Heart right ventricle (tissue), 16 donors: Measurements from ENCODE around the gene DLX1. TPM values are rescaled to one million over a fixed set of nuclear protein-coding genes. Genes with fewer than 3 reads are reported as not detected.

Experiments used
- ATAC-seq, 8 donors: fragments of 200-7000 bp; cut with Tn5 transposase; one replicate each; pipeline ENCODE4 v1.9.1; 2020; ENCODE audit warnings: mild to moderate bottlenecking in 8 of 8, moderate library complexity in 8 of 8, moderate number of reproducible peaks in 1 of 8
- DNase-seq, 2 donors: peaks; one replicate each; pipeline ENCODE4 v3.0.0-alpha.2; 2020
- H3K27ac ChIP-seq, 10 donors: fragments of 200-600 bp; sonication (generic) in 2 of 10; one replicate each; pipeline versions ENCODE4 v1.5.0 to v1.8.0; 2020 to 2022; ENCODE audit warnings: mild to moderate bottlenecking in 3 of 10
- H3K27me3 ChIP-seq, 7 donors: fragments of 200-600 bp; one replicate each; pipeline ENCODE4 v1.8.0; 2021 to 2022; ENCODE audit warnings: mild to moderate bottlenecking in 2 of 7
- H3K36me3 ChIP-seq, 9 donors: fragments of 200-600 bp; sonication (generic) in 1 of 9; one replicate each; pipeline versions ENCODE4 v1.5.0 to v1.8.0; 2020 to 2022; ENCODE audit warnings: mild to moderate bottlenecking in 2 of 9
- H3K4me1 ChIP-seq, 9 donors: fragments of 200-600 bp; sonication (generic) in 1 of 9; one replicate each; pipeline versions ENCODE4 v1.5.0 to v1.8.0; 2020 to 2022; ENCODE audit warnings: mild to moderate bottlenecking in 4 of 9
- H3K4me3 ChIP-seq, 10 donors: fragments of 200-600 bp; sonication (generic) in 2 of 10; one replicate each; pipeline versions ENCODE4 v1.5.0 to v1.8.0; 2020 to 2022; ENCODE audit warnings: mild to moderate bottlenecking in 7 of 10, moderate library complexity in 2 of 10
- H3K9me3 ChIP-seq, 11 donors: fragments of 200-600 bp in 10 of 11; sonication (generic) in 2 of 11; one replicate each; pipeline versions ENCODE4 v1.5.0 to v1.8.0; 2013 to 2022; ENCODE audit warnings: mild to moderate bottlenecking in 2 of 11, control low read depth in 1 of 11, moderate library complexity in 1 of 11
- CTCF ChIP-seq, 9 donors: fragments of 200-600 bp; sonication (generic) in 2 of 9; IDR thresholded peaks; one replicate each; pipeline versions ENCODE4 v1.5.0 to v1.8.0; 2021 to 2022; ENCODE audit warnings: antibody characterized with exemption in 9 of 9, mild to moderate bottlenecking in 5 of 9, moderate library complexity in 1 of 9
- WGBS, 2 donors: extraction: QIAGEN DNeasy Blood & Tissue Kit; methylation state at CpG; one replicate each; pipeline ENCODE4 v1.1.7; 2013; ENCODE audit warnings: inconsistent platforms in 1 of 2; 5-methylcytosine and 5-hydroxymethylcytosine counted together
- intact Hi-C, 10 donors: fragments of 100-400 bp; cut with DNase I; formaldehyde crosslinking; loops; one replicate each; pipeline versions ENCODE4 v1.11.1 to v1.14.2; 2022
- polyA plus RNA-seq, 2 donors: library from polyadenylated mRNA; stranded (reverse); fragments of 200-250 nt; gene quantifications; one replicate each; pipeline ENCODE4 v1.2.3, GENCODE V29; 2013
- total RNA-seq, 10 donors: library from RNA; stranded (reverse); fragmentation: NEBNext Ultra II Directional in 3 of 10; extraction: Animal tissue kit (Norgen Biotek cat#: 25700) in 3 of 10; gene quantifications; one replicate each; pipeline versions ENCODE4 v1.2.1 to v1.2.4, GENCODE V29; 2021 to 2023
- donor health status: Arrhythmogenic right ventricular cardiomyopathy.
- donor health status: ischemic (EF 13 %, LVEDD 7.1; RV severe dilation, severe dysfunction).
- donor health status: healthy with polysubstance abuse.
- donor health status: DM: no; HTN: yes; CAD: no.
- donor health status: DM: no; HTN: no; CAD: no.
- donor health status: ischemic (EF 25% LVEDD 6.9; RV normal size, moderate dysfunction).
- donor health status: ischemic (EF 25% LVEDD 5.7; RV mildly dilated, moderate dysfunction).
- donor health status: healthy.
- donor health status: DM: yes; HTN: yes; CAD: no.
- donor health status: Ischemic cardiomyopathy.
- donor health status: ischemic (EF 35%, LVEDD 5.7; RV mildly dilated, moderate dysfunction).
- donor health status: nonischemic (EF 11% LVEDD 7.7; RV severe dilation, severe dysfunction).
- donor health status: DM: yes; HTN: yes; CAD: no.
- donor health status: PGD.
- donor health status: ischemic (EF 29% LVEDD 5.4; RV normal size, mild dysfunction).
- donor health status: nonischemic (EF 23%, LVEDD 6.1; RV moderate dilation, normal function).

DLX1 gene
- total and polyA plus RNA-seq, 12 donors = 0.10 to 0.41 TPM; not detected in 10

- H3K4me1 ChIP-seq = peaks cover 10 to 58% (median 32%) of the 10 kb centered on the region in 9 donors
- no peaks in the 10 kb centered on the region for H3K9me3 ChIP-seq
- H3K4me3 ChIP-seq = no peak overlapping the region
- peaks cover 0 to 2% (median 0%) of the 10 kb centered on the region in 9 donors for H3K36me3 ChIP-seq
- DNase-seq (no peak), ATAC-seq (no peak)
- peaks cover 39 to 93% (median 83%) of the 10 kb centered on the region in 7 donors for H3K27me3 ChIP-seq
- intact Hi-C loops = no loop called here
- 9 to 17% methylated on average over 36 of the region's 36 CpGs for WGBS, 2 donors
- no peak for TF ChIP-seq CTCF (IDR thresholded peaks at IDR 0.05)
- H3K27ac ChIP-seq = no peak overlapping the region
Measured at GRCh38 chr2:172081221-172082022, 3.9 kb upstream of the DLX1 start.

GRCh38 chr2:172082105-172082943 is 3.0 kb upstream of the DLX1 start:
- 12 to 13% methylated on average over 14 of the region's 14 CpGs for WGBS, 2 donors
- intact Hi-C loops = no loop called here
- Histone ChIP-seq H3K9me3 (no peaks in the 10 kb centered on the region), H3K27me3 (peaks cover 48 to 96% (median 92%) of the 10 kb centered on the region in 7 donors), H3K4me3 (no peak overlapping the region), H3K27ac (no peak overlapping the region), H3K36me3 (peaks cover 0 to 7% (median 0%) of the 10 kb centered on the region in 9 donors), H3K4me1 (peaks cover 10 to 67% (median 41%) of the 10 kb centered on the region in 9 donors)
- DNase-seq = no peak
- no peak for ATAC-seq
- TF ChIP-seq CTCF (IDR thresholded peaks at IDR 0.05) = no peak

GRCh38 chr2:172082944-172083627 is 2.2 kb upstream of the DLX1 start:
- ATAC-seq = no peak
- WGBS, 2 donors = 6 to 8% methylated on average over 42 of the region's 42 CpGs
- H3K4me3 ChIP-seq = peak overlapping the region in 1 of 10 donors; percentile 18
- H3K27ac ChIP-seq = no peak overlapping the region
- no peaks in the 10 kb centered on the region for H3K9me3 ChIP-seq
- intact Hi-C loops = no loop called here
- H3K27me3 ChIP-seq = peaks cover 56 to 100% (median 98%) of the 10 kb centered on the region in 7 donors
- H3K36me3 ChIP-seq = peaks cover 0 to 7% (median 0%) of the 10 kb centered on the region in 9 donors
- DNase-seq = no peak
- peaks cover 10 to 74% (median 41%) of the 10 kb centered on the region in 9 donors for H3K4me1 ChIP-seq
- TF ChIP-seq CTCF (IDR thresholded peaks at IDR 0.05) = no peak
